Activated CD4-positive, CD25-positive, alpha-beta regulatory T cell treated with anti-CD3 and anti-CD28 coated beads, Interleukin-2, amount 50 U/mL, for 16 hours (primary cell): ENCODE data around the gene CNBP.

ENCODE experiments used
- DNase-seq: peaks from one replicate; pipeline ENCODE4 v3.0.0-alpha.2; 2020; ENCODE audit warnings: low read depth, low spot score

Gene CNBP

GRCh38 chr3:129131465-129132088 lies 52.1 kb downstream of the CNBP start:
- no peak for DNase-seq

GRCh38 chr3:129130291-129130813 lies 53.3 kb downstream of the CNBP start:
- DNase-seq = no peak

GRCh38 chr3:129128357-129129155 lies 55.1 kb downstream of the CNBP start:
- no peak for DNase-seq

- DNase-seq = no peak
These were observed 56.9 kb downstream of the CNBP start for GRCh38 chr3:129126726-129127280.

- DNase-seq = no peak
These were observed 60.2 kb downstream of the CNBP start for GRCh38 chr3:129123314-129124060.

GRCh38 chr3:129122412-129123011 lies 61.2 kb downstream of the CNBP start:
- no peak for DNase-seq

- DNase-seq = peak; percentile 66
These were observed 61.8 kb downstream of the CNBP start, which contains the start of gene RAB43 for GRCh38 chr3:129121792-129122411. TSS of gene RAB43 (minus strand) at chr3:129121804. CDS start at chr3:129121489, 315 bp downstream.

- DNase-seq = no peak
These were observed 62.5 kb downstream of the CNBP start for GRCh38 chr3:129121016-129121791.

GRCh38 chr3:129120254-129121004 lies 63.3 kb downstream of the CNBP start:
- peak; percentile 85 for DNase-seq

GRCh38 chr3:129119365-129120100 lies 64.2 kb downstream of the CNBP start:
- DNase-seq = no peak

GRCh38 chr3:129118745-129119144 lies 65.0 kb downstream of the CNBP start:
- DNase-seq = peak; percentile 35
